ENCODE results near the gene JMJD4.

DNA sequence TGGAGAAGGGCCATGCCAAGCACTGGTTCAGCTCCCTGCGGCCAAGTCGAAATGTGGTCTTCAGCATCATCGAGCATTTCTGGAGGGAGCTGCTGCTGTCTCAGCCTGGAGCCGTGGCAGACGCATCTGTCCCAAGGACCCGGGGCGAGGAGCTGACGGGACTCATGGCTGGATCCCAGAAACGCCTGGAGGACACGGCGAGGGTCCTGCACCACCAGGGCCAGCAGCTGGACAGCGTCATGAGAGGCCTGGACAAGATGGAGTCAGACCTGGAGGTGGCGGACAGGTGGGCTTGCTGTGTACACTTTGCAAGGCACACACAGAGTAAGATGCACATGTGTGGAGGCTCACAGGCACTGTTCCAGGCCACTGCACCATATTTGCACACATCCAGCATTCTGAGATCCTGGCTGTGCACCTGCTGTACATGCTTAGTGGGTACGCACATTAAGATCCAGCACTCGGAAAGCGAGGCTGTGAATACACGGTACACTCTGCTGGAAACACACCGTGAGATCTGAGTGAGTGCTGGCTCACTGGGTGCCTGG is 12.9 kb upstream of the JMJD4 start:
- TF ChIP-seq, protein P1, sequence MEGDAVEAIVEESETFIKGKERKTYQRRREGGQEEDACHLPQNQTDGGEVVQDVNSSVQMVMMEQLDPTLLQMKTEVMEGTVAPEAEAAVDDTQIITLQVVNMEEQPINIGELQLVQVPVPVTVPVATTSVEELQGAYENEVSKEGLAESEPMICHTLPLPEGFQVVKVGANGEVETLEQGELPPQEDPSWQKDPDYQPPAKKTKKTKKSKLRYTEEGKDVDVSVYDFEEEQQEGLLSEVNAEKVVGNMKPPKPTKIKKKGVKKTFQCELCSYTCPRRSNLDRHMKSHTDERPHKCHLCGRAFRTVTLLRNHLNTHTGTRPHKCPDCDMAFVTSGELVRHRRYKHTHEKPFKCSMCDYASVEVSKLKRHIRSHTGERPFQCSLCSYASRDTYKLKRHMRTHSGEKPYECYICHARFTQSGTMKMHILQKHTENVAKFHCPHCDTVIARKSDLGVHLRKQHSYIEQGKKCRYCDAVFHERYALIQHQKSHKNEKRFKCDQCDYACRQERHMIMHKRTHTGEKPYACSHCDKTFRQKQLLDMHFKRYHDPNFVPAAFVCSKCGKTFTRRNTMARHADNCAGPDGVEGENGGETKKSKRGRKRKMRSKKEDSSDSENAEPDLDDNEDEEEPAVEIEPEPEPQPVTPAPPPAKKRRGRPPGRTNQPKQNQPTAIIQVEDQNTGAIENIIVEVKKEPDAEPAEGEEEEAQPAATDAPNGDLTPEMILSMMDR (IDR thresholded peaks at IDR 0.05; ENCODE audit: control extremely low read depth in 1 of 3, insufficient read depth in 1 of 3, low read depth in 1 of 3, low read length in 3 of 3) = no peak
- no peak for TF ChIP-seq POLR2A (IDR thresholded peaks at IDR 0.05; ENCODE audit: control extremely low read depth in 1 of 2, low read depth in 2 of 2, low read length in 2 of 2)
- no peak for TF ChIP-seq BACH1 (IDR thresholded peaks at IDR 0.05; ENCODE audit: low read length)
- TF ChIP-seq, protein P2, sequence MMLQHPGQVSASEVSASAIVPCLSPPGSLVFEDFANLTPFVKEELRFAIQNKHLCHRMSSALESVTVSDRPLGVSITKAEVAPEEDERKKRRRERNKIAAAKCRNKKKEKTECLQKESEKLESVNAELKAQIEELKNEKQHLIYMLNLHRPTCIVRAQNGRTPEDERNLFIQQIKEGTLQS (IDR thresholded peaks at IDR 0.05; ENCODE audit: insufficient read depth, low read depth, low read length) = no peak
- no peak for TF ChIP-seq EZH2 (IDR thresholded peaks at IDR 0.05; ENCODE audit: low read depth, low read length, severe bottlenecking)
- no peak for TF ChIP-seq RAD21 (IDR thresholded peaks at IDR 0.05 in 1 of 2, conservative IDR thresholded peaks at IDR 0.05 in 1 of 2; ENCODE audit: low read depth in 2 of 2, low read length in 2 of 2)
- no peak for TF ChIP-seq YY1 (IDR thresholded peaks at IDR 0.05; ENCODE audit: low read depth, low read length)
- no peak for TF ChIP-seq EP300 (IDR thresholded peaks at IDR 0.05; ENCODE audit: borderline replicate concordance in 1 of 2, low read depth in 2 of 2, low read length in 2 of 2)
- TF ChIP-seq HDAC6 (IDR thresholded peaks at IDR 0.05; ENCODE audit: low read depth, low read length) = no peak

All from H1 (cell line).